ENCODE results near the gene EGLN3.

EGLN3 gene

DNA sequence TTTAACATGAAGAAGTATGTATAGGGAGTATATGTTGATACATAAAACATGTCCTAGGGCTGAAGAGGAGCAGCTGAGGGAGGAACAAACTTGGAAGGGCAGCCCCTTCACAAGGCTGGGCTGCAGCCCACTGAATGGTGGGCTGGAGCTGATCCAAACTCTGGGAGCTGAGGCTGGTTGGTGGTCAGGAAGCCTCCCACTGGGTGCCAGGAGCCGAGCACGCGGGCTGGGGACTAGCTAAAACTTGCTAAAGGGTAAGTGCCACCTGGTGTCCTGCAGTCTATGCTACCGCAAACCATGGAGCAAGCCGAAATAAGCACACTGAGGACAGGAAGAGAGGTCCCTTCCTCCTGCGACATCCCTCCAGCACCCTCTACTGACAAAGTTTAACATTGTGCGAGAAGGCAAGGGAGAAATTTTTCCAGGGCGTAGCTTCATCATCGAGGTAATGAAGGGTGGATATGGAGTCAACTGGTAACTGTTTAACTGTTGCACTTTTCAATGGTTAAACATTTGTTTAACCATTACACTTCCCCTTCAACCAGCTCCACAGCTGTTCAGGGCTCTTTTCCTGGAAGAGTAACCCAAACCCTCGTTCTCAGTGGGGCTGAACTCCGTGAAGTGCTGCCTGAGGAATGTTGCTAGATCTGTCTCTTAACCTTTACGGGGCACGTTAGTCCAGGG lies 42.2 kb downstream of the EGLN3 start:
- DNase-seq (ENCODE audit: low read depth), result no peak
- TF ChIP-seq, protein P1, sequence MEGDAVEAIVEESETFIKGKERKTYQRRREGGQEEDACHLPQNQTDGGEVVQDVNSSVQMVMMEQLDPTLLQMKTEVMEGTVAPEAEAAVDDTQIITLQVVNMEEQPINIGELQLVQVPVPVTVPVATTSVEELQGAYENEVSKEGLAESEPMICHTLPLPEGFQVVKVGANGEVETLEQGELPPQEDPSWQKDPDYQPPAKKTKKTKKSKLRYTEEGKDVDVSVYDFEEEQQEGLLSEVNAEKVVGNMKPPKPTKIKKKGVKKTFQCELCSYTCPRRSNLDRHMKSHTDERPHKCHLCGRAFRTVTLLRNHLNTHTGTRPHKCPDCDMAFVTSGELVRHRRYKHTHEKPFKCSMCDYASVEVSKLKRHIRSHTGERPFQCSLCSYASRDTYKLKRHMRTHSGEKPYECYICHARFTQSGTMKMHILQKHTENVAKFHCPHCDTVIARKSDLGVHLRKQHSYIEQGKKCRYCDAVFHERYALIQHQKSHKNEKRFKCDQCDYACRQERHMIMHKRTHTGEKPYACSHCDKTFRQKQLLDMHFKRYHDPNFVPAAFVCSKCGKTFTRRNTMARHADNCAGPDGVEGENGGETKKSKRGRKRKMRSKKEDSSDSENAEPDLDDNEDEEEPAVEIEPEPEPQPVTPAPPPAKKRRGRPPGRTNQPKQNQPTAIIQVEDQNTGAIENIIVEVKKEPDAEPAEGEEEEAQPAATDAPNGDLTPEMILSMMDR (IDR thresholded peaks at IDR 0.05; ENCODE audit: insufficient read depth, low read depth, low read length, missing control alignments), result no peak
- no peak overlapping the region for H3K4me3 ChIP-seq (ENCODE audit: low read length)

DNA sequence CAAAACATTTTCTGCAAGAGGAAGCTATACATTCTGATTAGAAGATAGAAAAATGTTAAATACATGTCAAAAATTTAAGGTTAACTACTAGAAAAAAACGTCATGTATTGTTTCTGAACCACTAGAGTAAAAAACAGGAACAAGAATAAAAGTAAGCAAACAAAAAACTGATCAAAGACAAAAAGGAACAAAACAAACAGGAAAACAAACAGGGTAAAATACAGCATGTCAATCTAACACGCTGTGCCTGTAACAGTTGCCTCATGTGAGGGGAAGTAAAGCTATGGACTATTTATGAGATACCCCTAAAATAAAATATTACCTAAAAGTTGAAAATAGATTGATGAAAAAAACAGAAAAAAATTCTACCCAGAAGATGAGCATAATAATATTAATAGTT lies 43.9 kb downstream of the EGLN3 start:
- TF ChIP-seq, protein P1 (IDR thresholded peaks at IDR 0.05; ENCODE audit: insufficient read depth, low read depth, low read length, missing control alignments), result no peak
- no peak overlapping the region for H3K4me3 ChIP-seq (ENCODE audit: low read length)
- no peak for DNase-seq (ENCODE audit: low read depth)

DNA sequence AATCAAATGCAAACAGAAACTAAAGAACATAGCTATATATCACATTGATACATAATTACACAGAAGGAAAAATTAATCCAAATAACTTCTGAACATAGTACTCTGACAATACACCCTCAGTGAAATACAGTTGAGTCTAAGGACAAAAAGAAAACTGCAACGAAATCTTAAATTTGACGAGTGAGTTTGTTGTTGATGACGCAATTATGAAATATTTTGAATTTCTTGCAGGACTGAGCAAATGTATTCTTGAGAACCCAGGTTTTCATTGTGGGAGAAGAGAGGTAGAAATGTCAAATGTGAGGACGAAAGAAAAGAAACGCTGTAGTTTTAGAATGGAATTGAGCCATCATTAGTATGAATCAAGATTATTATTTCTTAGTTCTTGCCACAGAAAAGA lies 46.3 kb downstream of the EGLN3 start:
- TF ChIP-seq, protein P1 (IDR thresholded peaks at IDR 0.05; ENCODE audit: insufficient read depth, low read depth, low read length, missing control alignments), result no peak
- DNase-seq (ENCODE audit: low read depth), result no peak
- no peak overlapping the region for H3K4me3 ChIP-seq (ENCODE audit: low read length)

DNA sequence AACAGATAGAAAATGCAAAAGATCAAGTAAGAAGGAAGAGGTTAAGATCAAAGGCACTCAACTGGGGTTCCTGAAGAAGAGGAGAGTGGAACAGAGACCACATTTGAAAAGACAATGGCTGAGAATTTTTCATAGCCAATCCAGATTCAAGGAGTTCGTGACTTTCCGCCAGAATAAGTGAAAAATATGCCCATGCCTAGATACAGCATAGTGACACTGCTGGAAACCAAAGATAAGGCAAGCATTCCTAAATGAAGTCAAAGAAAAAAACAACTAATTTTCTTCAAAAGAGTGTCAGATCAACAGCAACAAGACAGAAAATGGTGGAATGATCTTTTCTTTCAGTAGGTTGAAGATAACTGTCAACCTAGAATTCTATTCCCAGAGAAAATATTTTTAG lies 47.5 kb downstream of the EGLN3 start:
- TF ChIP-seq, protein P1 (IDR thresholded peaks at IDR 0.05; ENCODE audit: insufficient read depth, low read depth, low read length, missing control alignments), result no peak
- H3K4me3 ChIP-seq (ENCODE audit: low read length), result no peak overlapping the region
- no peak for DNase-seq (ENCODE audit: low read depth)

DNA sequence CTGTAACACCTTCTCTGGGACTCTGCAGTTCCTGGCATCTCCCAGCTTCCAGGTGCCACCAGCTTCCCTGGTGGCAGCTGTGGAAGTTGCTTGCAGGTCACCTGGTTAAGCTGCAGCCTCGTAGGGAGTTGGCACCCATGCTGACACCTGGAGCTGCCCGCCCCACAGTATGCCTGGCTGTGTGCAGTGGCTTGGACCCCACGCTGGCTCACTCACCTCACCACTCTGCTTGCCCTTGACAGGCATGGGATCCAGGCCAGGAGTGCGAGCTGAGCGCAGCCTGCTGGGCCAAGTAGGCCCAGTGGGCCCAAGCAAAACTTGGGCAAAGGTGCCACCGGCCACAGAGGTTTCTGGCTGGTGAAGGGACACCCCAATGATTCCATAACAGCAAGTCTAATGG lies 48.5 kb downstream of the EGLN3 start:
- TF ChIP-seq, protein P1 (IDR thresholded peaks at IDR 0.05; ENCODE audit: insufficient read depth, low read depth, low read length, missing control alignments), result no peak
- no peak for DNase-seq (ENCODE audit: low read depth)
- H3K4me3 ChIP-seq (ENCODE audit: low read length), result no peak overlapping the region

DNA sequence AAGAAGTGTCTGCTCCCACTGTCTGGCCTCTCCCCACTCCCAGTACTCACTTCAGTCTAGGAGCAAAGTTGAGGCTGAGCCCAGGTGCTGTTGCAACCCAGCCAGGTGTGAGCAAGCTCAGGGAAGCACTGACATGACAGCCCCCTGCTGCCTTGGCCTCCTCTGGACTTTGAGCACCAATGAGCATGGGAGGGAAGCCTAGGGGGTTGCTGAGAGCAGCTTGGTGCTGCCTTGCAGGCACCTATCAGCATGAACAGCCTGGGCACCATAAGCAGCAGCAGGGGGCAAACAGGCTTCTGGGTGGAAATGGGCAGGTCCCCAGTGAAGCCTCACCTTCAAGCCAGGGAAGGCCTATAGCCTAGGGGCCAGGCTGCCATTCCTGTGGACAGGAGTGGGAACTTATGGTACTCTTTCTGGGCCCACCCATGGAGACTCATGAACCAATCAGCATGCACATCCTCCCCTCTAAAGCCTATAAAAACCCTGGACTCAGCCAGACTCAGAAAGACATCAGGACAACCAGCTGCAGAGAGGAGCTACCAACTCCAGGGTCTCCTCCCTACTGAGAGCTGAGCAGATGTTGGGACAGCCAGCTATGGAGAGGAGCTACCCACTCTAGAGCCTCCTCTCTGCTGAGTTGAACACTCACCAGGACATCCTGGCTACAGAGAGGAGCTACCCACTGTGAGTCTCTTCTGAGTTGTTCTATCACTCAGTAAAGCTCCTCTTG lies 49.3 kb downstream of the EGLN3 start:
- TF ChIP-seq, protein P1 (IDR thresholded peaks at IDR 0.05; ENCODE audit: insufficient read depth, low read depth, low read length, missing control alignments), result no peak
- no peak for DNase-seq (ENCODE audit: low read depth)
- no peak overlapping the region for H3K4me3 ChIP-seq (ENCODE audit: low read length)

All from epithelial cell of esophagus (primary cell).